Nucleus accumbens (tissue), 56 donors: ENCODE measurements around the gene COX8A.
"Not testable (repeated sequence)": the region's sequence is repeated elsewhere in the genome, so short reads cannot be mapped to it uniquely, and the experiment has no call there.

Experiments
- DNase-seq, 56 donors: peaks; one replicate each; lab custom pipeline; 2025; lab: John Stamatoyannopoulos, UW

The COX8A gene, protein sequence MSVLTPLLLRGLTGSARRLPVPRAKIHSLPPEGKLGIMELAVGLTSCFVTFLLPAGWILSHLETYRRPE

DNA sequence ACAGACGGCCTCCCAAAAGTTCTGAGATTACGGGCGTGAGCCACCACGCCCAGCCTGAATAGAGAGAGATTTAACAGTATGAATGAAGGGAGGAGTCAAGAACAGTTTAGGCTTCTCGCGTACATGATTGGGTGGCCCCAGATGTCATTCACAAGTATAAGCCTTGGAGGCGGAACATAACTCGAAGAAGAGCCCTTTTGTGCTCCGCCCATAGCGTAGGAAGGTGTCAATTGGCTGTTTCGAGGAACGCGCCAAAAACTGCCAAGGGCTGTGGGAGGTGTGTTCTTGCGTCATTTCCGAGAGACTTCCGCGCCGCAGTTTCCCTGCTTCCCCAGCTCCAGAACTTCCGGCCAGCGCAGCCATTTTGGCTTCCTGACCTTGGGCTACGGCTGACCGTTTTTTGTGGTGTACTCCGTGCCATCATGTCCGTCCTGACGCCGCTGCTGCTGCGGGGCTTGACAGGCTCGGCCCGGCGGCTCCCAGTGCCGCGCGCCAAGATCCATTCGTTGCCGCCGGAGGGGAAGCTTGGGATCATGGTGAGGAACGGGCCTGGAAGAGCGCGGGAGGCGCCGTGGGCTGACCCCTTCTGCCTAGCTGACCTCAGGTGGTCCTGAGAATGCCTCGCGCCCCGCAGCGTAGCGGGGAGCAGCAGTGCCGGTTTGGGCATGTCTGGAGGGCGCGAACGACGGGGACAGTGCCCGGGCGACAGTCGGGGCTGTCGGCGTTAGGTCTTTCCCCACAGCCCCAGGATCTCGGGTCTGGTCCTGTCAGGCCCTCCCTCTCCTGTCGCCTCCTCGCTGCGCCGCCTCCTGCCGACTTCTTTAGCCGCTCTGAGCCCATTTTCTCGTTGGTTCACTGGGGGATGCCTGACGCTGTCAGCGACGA lies at the start of gene COX8A:
Gene COX8A, plus strand, starts transcription at position 362 of the 885 bp plus-strand sequence. Its CDS starts 61 bp downstream, at position 423.
- peak; percentile 84 to 100 (median 98) for DNase-seq

DNA sequence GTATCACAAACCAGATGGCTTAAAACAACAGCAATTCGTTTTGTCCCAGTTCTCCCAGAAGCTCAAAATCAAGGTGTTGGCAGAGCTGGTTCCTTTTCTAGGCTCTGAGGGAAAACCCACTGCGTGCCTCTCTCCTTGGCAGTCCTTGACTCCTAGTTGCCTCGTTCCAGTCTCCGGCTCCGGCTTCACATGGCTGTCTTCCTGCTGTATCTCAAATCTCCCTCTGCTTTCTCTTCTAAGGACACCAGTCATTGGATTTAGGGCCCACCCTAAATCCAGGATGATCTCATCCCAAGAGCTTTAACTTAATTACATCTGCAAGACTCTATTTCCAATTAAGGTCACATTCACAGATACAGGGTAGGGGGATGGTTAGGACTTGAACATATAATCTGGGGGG lies 44.8 kb upstream of the COX8A start:
- DNase-seq, result no peak

DNA sequence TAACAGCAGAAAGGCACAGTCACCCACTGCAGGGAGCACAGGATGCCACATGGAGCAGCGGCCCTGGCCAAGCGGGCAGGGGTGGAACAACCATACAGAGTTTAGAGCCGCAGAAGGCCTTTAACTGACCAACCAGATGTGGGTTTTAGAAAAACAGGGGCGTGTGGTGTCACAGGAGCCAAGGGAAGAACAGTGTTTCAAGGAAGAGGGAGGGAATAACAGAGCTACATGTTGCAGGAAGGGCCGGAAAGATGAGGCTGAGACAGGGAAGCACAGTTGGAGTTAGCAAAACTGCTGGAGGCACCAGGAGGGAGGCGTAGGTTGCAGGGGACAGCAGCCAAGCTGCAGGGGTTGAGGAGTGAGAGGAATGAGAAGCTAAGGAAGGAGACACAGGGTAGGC lies 43.4 kb upstream of the COX8A start:
- DNase-seq, result no peak

DNA sequence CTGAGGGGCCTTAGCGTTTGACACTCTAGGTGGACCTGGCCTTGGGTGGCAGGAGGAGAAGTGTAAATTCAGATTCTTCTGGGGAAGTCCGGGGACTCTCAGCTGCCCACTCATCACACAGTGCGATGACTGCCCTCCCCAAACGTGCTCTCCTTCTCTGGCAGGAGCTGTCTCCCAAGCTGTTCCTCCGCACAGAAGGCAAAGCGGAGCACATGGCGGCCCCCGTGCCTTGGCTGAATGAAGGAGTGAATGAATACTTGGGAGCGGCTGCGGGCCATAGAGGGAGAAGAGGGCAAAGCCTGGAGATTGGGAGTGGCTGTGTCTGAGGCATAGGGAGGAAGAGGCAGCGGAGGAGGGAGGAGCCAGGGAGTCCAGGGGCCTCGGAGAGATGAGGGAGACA lies 42.5 kb upstream of the COX8A start:
- no peak for DNase-seq

DNA sequence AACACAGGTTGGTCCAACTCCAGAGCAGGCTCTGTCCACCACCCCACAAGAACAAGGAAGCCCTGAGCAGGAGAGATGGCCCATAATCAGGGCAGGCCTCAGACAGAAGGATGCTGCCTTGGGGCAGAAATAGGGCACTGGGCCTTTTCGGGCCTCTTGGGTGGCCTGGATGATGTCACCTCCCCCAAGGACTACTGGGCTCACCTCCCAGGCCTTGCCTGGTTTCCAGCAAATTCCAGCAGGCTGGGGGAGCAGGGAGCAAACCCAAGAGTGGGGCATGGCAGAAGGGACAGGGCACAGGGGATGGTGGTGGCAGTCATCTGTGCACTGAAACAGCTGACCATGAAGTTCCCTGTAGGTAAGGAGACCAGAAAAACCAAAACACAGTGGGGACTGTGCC lies 41.0 kb upstream of the COX8A start:
- DNase-seq, result peak in 13 of 56 donors; percentile 11 to 48 (median 34)

DNA sequence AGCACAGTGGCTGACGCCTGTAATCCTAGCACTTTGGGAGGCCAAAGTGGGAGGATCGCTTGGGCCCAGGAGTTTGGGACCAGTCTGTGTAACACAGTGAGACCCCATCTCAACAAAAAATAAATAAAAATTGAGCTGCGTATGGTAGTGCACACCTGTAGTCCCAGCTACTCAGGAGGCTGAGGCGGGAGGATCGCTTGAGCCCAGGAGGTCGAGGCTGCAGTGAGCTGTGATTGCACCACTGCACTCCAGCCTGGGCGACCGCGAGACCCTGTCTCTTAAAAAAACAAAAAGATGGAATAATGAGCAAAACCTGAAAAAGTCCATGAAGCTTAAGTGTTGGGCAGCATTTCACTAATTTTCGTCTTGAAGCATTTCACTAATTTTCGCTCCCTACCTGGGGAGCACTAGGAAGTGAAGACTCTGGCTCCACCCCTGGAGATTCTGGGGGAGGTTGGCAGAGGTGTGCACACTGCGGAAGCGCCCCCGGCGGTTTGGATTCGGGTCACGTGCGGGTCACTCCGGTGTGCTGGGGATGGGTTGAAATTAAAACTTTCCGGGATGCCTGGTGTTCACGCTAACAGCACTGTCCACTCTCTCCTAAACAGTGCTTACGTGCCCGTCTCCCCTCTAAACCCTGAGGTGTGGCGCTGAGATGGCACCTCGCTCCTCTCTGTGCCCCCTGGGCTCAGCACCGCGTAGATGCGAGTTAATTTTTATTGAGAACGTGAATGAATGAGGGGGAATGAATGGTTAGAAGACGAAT lies 36.5 kb upstream of the COX8A start:
- DNase-seq, result peak in 1 of 56 donors; percentile 45

DNA sequence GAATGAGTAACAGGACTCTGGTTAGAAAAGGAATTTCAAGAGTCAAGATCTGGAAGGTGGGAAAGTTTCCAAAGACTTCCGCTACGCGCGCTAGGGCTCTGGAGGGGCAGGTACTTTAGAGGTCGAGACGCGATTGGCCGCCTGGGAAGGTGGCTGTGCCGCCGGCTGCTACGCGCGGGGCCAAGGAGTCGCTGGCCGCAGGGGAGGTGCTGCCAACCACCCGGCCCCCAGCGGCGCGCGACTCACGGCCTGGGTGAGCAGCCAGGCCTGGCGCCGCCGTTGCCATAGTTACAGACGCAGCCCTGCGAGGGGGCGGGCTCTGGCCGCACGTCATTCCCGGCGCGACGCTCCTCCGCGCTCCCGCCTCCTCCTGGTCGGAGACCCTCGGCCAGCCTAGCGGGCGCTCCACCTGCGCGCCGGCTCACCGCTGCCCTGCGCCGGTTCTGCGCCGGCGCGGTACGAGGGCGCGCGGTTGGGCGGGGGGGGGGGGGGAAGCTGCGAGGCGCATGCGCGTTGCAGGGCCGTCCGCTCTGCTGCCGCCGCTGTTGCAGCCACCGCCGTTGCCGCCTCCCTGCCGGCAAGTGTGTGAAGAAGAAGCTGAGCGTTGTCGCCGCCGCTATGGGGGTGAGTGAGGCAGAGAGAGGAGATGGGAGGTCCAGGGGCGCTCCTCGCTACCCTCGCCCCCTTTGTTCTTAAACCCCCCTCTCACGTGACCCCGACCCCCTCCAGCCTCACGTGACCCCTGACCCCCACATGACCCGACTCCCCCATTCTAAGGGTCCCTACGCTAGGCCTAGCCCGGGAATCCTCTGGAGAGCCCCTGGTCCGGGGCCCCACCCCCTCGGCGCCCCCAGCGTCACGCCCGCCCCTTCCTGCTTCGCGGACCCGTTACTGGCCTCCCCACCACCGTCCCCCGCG lies 35.7 kb upstream of the COX8A start, which contains the start of gene NAA40:
Gene NAA40, plus strand, starts transcription at position 524 of the 918 bp plus-strand sequence. Its CDS starts 95 bp downstream, at position 619.
- peak in 55 of 56 donors; percentile 43 to 93 (median 77) for DNase-seq

DNA sequence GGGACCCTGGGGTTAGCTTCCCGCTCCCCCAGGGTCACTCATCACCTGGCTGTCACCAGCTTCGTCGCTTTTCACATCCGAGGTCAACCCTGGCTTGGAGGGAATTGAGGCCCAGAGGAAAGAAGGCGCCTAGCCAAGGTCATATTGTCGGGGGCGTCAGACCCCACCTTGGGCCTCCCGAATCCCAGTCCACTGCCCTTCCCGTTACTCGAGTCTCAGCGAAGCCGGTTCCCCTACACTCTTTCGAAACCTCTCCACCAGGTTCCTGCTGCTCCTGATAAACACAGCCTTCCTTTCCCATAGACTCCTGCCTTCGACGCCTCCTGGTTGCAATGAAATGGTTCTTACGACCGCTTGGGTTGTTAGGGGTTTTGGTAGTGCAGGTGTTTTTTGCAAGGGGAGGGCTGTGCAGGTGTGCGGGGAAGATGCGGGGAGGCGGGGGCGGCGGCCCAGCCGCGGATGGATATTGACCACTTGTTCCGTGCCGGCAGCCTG lies 35.0 kb upstream of the COX8A start:
- peak in 4 of 56 donors; percentile 25 to 45 (median 38) for DNase-seq

DNA sequence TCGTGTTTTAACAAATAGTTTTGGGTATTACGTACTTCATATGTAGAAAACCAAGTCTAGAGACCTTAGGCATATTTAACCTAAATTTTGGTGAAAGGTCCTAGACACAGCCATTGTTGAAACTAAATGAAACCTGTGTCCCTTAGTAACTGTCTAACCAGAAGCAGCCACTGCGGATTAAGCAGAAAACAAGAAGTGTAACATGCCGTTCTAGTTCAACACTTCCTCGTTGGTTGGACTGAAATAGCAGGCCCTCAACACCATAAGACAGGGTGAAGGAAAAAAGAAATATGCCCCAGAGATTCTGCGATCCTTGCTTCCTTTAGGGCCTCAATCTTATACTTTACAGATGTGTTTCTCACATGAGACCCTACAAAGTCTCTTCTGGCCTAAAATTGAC lies 33.6 kb upstream of the COX8A start:
- DNase-seq, result no peak

DNA sequence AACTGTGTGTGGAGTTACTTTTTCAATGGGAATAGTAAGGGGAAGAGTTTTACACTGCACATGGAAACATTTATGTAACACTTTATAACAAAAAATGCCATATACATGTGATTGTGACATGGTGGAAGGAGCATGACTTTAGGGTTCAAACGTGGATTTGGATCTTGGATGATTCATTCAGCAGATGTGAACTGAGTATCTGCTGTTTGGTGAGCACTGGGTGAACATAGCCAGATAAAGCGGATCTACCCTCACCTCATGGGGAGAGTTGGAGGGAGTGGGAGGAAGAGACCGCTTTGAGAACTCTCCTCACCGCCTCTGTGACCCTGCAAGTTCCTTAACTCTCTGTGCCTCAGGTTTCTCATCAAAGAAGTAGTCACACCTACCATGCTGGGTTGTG lies 32.5 kb upstream of the COX8A start:
- no peak for DNase-seq

DNA sequence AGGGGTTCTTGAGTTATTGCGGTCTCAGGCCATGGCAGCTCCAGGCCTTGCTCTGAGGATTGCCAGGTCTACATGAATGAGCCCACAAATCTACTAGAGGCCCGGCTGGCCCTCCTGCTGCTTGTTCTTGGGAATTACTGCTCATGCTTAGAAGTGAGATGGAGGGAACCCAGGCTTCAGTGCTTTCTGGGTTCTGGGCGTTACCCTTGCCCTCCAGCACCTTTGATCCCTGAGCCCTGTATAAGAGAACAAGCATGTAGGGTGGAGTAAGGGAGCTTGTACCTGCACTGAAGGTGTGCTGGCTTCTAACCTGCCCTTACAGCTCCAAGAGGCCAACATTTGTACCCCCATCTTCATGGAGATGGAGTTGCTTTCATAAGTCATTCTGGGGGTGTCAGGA lies 31.6 kb upstream of the COX8A start:
- no peak for DNase-seq

DNA sequence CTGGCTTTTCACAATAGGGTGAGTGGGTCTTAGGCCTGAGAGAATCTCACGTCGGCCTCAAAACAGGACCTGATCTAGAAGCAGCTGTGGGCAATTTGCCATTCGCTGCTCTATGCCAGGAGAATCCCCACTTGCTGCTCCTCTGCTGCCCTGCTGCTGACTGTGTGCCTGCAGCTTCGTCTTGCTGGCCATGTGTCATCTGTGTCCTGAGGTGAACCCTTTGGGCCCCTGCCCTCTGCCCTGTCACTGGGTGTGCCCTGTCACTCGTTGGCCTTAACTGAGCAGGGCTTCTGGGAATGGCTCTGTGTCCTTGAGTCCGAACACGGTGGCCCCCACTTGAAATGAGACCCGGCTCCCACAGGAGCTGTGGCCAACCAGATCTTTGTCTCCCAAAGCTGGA lies 29.4 kb upstream of the COX8A start:
- DNase-seq, result peak in 3 of 56 donors; percentile 3 to 26 (median 12)

DNA sequence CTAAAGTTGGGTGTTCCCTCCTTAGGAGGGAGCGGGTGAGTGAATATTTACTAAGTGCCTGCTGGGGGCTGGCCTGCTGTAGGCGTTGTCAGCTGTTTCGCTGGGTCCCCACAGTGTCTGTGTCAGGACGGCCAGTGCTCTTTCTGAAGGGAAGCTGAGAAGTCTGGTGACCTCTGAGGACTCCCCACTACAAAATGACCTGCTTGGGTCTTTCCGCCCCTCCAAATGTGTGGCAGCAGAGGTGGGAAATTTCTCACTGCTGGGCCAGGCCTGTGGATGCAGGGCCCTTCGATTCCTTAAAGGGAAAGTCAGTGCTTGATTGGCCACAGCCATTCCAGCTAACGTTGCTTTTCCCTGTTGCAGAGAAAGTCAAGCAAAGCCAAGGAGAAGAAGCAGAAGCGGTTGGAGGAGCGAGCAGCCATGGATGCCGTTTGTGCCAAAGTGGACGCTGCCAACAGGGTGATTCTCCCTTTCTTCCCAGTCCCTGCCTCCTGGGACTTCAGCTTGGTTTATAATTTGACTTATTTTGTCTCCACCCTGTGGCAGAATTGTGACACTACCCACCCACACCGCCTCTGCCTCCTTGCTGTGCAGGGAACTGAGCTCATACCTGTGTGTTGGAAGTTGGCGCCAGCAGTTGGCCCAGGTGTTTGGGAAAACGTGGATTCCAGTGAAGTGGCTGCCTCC lies 28.8 kb upstream of the COX8A start:
- DNase-seq, result peak in 54 of 56 donors; percentile 9 to 86 (median 64)

DNA sequence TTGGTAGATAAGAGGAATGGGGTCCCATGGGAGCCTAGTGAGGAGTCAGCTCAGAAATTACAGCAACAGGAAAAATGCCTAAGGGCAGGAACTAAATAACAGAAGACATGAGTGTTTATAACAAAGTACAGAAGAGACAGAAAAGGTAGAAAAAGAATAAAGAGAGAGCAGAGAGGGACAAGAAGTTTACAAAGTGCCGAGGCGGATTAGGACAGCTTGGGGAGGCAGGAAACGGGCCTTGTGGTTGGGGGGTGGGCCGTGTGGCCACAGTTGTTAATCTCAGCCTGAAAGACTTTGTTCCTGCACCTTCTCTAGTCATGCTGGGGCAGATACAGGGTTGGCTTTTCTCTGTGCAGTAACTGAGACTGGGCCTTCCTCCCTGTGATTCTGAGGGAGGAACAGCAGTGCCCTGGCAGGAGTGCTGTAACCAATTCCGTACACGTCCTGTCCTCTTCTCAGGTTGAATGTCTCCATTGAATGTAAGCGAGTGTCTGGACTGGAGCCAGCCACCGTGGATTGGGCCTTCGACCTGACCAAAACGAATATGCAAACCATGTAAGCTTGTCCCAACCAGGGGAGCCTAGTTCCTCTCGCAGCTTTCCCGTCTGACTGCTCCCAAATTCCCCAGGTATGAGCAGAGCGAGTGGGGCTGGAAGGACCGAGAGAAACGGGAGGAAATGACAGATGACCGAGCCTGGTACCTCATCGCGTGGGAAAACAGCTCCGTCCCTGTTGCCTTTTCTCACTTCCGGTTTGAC lies 22.5 kb upstream of the COX8A start:
- no peak for DNase-seq

DNA sequence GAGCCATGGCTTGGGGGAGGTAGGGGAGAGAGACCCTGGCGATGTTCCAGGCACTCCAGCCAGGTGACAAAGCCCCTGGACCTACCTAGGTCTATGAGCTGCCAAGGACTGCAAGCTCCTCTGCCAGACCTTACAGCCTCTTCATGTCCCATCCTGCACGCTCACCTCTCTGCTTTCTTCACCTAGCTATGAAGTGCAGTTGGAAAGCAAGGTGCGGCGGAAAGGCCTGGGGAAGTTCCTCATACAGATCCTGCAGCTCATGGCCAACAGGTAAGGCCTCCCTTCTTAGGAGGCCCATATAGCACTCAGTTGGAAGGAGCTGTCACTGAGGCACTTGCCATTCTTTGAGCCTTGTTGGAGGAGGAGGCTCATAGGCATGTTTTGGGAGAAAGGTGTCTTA lies 21.9 kb upstream of the COX8A start:
- DNase-seq, result no peak

DNA sequence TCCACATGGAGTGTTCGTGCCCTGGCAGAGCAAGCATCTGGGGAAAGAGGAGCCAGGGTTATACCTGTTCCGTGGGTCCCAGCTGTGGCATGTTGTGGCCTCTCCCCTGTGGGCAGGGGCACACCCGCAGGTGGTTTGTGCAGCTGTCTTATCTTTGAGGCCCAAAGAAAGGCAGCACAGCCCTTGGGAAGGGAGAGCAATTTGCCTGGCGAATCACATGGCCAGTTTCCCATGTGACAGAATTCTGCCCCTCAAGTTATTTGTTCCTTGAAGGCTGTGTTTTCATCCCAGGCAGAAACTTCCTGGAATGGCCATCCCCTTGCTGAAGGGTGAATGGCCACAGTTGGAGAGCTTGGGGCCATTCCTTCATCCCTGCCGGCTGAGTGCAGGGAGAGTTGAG lies 16.4 kb upstream of the COX8A start:
- DNase-seq, result no peak

DNA sequence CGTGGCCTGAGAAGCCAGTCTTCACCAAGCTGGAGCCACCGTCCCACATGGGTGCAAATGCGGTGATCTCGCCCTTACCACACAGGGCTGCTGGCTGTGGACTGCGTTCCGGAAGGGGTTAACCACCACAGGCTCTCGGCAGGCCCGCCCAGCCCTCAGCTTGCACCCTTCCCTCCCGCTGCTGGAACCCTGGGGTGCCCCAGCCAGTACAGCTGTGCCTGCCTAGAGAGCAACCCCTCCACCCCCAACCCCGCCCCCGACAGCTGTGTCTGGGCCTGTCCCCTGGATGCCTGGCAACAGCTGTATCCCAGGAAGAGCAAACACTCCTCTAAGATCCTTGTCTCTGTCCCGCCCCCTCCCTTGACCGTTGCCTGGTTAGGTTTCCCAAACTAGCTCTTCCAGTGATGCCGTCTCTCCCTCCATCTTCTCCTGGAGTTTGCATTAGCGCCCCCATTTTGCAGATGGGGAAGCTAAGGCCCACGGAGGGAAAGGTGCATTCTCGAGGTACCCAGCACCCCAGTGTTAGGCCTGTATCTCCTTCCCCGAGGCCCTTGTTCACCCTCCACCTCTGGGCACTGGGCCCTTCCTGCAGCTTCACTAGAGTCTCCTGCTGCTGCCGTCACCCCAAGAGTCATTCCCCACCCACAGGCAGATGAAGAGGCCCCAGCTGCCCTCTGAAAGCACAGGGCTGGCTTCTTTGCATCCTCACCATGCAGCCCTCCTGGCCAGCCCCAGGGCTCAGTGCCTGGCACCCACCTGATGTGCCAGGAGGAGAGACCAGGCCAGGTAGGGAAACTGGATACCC lies 12.6 kb upstream of the COX8A start:
- DNase-seq, result no peak

DNA sequence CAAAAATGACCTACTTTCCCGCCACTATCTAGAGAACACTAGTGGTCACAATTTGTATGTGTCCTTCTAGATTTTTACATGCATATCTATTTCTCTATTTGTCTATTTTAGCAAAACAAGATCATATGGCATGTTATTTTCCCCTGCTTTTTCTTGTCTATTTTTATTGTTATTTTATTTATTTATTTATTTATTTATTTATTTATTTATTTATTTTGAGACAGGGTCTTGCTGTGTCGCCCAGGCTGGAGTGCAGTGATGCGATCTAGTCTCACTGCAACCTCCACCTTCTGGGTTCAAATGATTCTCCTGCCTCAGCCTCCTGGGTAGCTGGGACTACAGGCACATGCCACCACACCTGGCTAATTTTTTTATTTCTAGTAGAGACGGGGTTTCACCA lies 10.5 kb upstream of the COX8A start:
- not testable (repeated sequence) for DNase-seq
